ENCODE data around the gene CLIC1.

The CLIC1 gene

GRCh38 chr6:31723245-31723979, 12.9 kb downstream of the CLIC1 start, which contains the start of gene MPIG6B:
Gene MPIG6B, plus strand, starts transcription at chr6:31723373. Its CDS starts 11 bp downstream, at chr6:31723384.
- Histone ChIP-seq H3K27me3 (ENCODE audit: insufficient read depth, low read depth) (no peaks in the 10 kb centered on the region; the same call in 1 of the 2 replicates), H3K4me2 (no peak within 1 kb of the TSS), H3K4me1 (ENCODE audit: low read depth, poor library complexity, severe bottlenecking) (peaks cover 6% of the 10 kb centered on the region), H2AFZ (ENCODE audit: low read depth) (no peak within 1 kb of the TSS), H3K36me3 (ENCODE audit: insufficient read depth) (no peaks in the 10 kb centered on the region), H3K4me3 (IDR thresholded peaks at IDR 0.05; ENCODE audit: insufficient read depth, low read depth, low read length) (no peak within 1 kb of the TSS), H3K27ac (no peak within 1 kb of the TSS), H3K9ac (no peak within 1 kb of the TSS), H4K20me1 (ENCODE audit: insufficient read depth) (no peaks in the 10 kb centered on the region), H3K79me2 (ENCODE audit: insufficient read depth, low read depth) (no peaks in the 10 kb centered on the region)
- TF ChIP-seq, protein P1, sequence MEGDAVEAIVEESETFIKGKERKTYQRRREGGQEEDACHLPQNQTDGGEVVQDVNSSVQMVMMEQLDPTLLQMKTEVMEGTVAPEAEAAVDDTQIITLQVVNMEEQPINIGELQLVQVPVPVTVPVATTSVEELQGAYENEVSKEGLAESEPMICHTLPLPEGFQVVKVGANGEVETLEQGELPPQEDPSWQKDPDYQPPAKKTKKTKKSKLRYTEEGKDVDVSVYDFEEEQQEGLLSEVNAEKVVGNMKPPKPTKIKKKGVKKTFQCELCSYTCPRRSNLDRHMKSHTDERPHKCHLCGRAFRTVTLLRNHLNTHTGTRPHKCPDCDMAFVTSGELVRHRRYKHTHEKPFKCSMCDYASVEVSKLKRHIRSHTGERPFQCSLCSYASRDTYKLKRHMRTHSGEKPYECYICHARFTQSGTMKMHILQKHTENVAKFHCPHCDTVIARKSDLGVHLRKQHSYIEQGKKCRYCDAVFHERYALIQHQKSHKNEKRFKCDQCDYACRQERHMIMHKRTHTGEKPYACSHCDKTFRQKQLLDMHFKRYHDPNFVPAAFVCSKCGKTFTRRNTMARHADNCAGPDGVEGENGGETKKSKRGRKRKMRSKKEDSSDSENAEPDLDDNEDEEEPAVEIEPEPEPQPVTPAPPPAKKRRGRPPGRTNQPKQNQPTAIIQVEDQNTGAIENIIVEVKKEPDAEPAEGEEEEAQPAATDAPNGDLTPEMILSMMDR (conservative IDR thresholded peaks at IDR 0.05; ENCODE audit: low read depth, low read length): no peak

DNA sequence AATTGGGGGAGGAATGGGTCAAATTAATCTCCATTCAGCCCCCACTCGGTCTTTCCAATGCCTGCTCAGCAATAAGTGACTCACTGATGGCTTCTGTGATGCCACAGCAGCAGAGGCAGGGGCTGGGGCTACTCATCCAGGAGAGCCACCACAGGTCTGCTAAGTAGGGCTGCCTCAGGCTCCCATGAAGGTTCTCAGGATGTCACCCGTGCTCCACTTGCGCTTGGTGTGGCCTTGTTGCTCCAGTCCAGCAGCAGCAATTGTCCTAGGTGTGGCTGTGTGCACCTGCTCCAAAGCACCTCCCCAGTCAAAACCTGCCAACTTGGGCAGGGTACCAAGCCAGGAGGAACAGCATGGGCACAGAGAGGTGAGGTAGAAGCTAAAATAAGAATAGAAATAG, 14.2 kb downstream of the CLIC1 start:
- Histone ChIP-seq H3K9ac (no peak overlapping the region), H3K36me3 (ENCODE audit: insufficient read depth) (no peaks in the 10 kb centered on the region), H3K27me3 (ENCODE audit: insufficient read depth, low read depth) (no peaks in the 10 kb centered on the region; the same call in 1 of the 2 replicates), H3K4me3 (IDR thresholded peaks at IDR 0.05; ENCODE audit: insufficient read depth, low read depth, low read length) (no peak overlapping the region), H4K20me1 (ENCODE audit: insufficient read depth) (no peaks in the 10 kb centered on the region), H3K27ac (no peak overlapping the region), H3K79me2 (ENCODE audit: insufficient read depth, low read depth) (no peaks in the 10 kb centered on the region), H3K4me2 (no peak overlapping the region), H2AFZ (ENCODE audit: low read depth) (no peak overlapping the region), H3K4me1 (ENCODE audit: low read depth, poor library complexity, severe bottlenecking) (no peaks in the 10 kb centered on the region)
- TF ChIP-seq, protein P1 (conservative IDR thresholded peaks at IDR 0.05; ENCODE audit: low read depth, low read length): no peak

GRCh38 chr6:31721351-31722020, 14.8 kb downstream of the CLIC1 start, which contains the start of gene LY6G6C:
Gene LY6G6C, minus strand, starts transcription at chr6:31721746. Its CDS starts 67 bp downstream, at chr6:31721679.
- Histone ChIP-seq H3K36me3 (ENCODE audit: insufficient read depth) (no peaks in the 10 kb centered on the region), H3K4me3 (IDR thresholded peaks at IDR 0.05; ENCODE audit: insufficient read depth, low read depth, low read length) (no peak within 1 kb of the TSS), H3K27ac (no peak within 1 kb of the TSS), H2AFZ (ENCODE audit: low read depth) (no peak within 1 kb of the TSS), H3K79me2 (ENCODE audit: insufficient read depth, low read depth) (no peaks in the 10 kb centered on the region), H3K4me2 (no peak within 1 kb of the TSS), H3K4me1 (ENCODE audit: low read depth, poor library complexity, severe bottlenecking) (no peaks in the 10 kb centered on the region), H4K20me1 (ENCODE audit: insufficient read depth) (no peaks in the 10 kb centered on the region), H3K27me3 (ENCODE audit: insufficient read depth, low read depth) (no peaks in the 10 kb centered on the region; the same call in 1 of the 2 replicates), H3K9ac (no peak within 1 kb of the TSS)
- TF ChIP-seq, protein P1 (conservative IDR thresholded peaks at IDR 0.05; ENCODE audit: low read depth, low read length): no peak

DNA sequence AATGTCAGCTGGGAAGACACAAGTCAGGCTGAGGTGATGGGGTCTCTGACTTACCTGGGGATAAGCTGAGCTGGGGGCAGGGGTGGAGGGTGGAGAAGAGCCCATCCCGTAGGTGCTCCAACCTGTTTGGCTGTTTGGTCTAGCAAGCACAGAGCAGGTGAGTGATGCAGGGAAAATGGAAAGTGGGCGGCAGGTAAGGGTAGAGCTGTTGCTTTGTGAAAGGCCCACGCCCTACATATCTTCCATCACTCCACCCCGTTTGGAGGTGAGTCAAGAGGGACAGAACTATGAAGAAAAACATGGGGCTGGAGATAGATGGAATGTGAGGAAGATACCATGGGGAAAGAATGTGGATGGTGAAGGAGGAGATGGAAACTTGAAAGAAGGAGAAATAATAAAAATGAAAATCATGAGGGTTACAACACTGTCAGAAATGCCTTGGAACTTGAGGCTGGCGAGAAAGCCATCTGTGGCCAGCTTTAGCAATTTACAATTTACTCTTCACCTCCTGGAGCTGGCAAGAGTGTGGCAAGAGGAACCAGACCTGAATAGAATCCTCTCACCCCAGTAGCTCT, 16.0 kb downstream of the CLIC1 start:
- no peaks in the 10 kb centered on the region for H3K79me2 ChIP-seq (ENCODE audit: insufficient read depth, low read depth)
- TF ChIP-seq, protein P1 (conservative IDR thresholded peaks at IDR 0.05; ENCODE audit: low read depth, low read length): no peak
- no peak overlapping the region for H3K9ac ChIP-seq
- H3K4me1 ChIP-seq (ENCODE audit: low read depth, poor library complexity, severe bottlenecking): no peaks in the 10 kb centered on the region
- no peaks in the 10 kb centered on the region for H4K20me1 ChIP-seq (ENCODE audit: insufficient read depth)
- H3K4me2 ChIP-seq: no peak overlapping the region
- no peak overlapping the region for H3K4me3 ChIP-seq (IDR thresholded peaks at IDR 0.05; ENCODE audit: insufficient read depth, low read depth, low read length)
- no peaks in the 10 kb centered on the region for H3K36me3 ChIP-seq (ENCODE audit: insufficient read depth)
- no peak overlapping the region for H3K27ac ChIP-seq
- no peak overlapping the region for H2AFZ ChIP-seq (ENCODE audit: low read depth)
- no peaks in the 10 kb centered on the region; the same call in 1 of the 2 replicates for H3K27me3 ChIP-seq (ENCODE audit: insufficient read depth, low read depth)
